Neural progenitor cell (in vitro differentiated cells): Measurements from ENCODE around the gene PTPRN2.

Experiments
- CTCF ChIP-seq: fragments of 200-600 bp; sonication (generic); IDR thresholded peaks from 2 replicates; pipeline ENCODE4 v1.5.1; 2017; ENCODE audit warnings: antibody characterized with exemption, mild to moderate bottlenecking
- EZH2 ChIP-seq: fragments of 200-600 bp; sonication (generic); IDR thresholded peaks from 2 replicates; pipeline ENCODE4 v1.6.1; 2017; ENCODE audit warnings: antibody characterized with exemption, mild to moderate bottlenecking, moderate library complexity
- EZH2phosphoT487 ChIP-seq: fragments of 200-600 bp; sonication (generic); IDR thresholded peaks from 2 replicates; pipeline ENCODE4 v1.6.1; 2017; ENCODE audit warnings: antibody characterized with exemption

DNA sequence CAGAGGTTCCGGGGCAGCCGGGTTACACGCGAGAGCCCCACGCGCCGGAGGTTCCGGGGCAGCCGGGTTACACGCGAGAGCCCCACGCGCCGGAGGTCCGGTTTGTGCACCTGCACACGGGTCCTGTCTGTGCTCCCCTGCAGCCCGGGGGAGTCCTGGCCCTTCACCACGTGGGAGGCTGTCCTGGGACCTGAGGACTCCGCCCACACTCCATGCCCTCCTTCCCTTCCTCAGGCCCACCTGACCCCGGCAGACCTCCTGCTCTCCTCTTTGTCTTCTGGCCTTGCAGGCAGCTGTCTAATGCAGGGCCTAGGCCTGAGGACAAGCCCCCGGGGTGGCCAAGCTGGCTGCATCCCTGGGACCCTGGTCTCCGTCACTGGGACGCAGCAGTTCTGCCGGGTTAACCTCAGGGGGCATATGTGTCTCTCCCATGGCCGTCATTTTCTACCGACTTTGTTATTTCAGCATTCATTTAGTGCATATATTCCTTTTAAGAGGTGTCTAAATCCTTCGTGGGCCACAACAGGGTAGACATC lies 876.2 kb downstream of the PTPRN2 start:
- no peak for TF ChIP-seq CTCF
- no peak for TF ChIP-seq EZH2
- TF ChIP-seq EZH2phosphoT487: no peak
